Measurements from ENCODE around the gene MOGAT1. TPM values are rescaled to one million over a fixed set of nuclear protein-coding genes. Genes with fewer than 3 reads are reported as not detected.
A peak's percentile ranks its signal among the peaks of the same experiment; 100 is the strongest.

Gene MOGAT1
- not detected in 2 replicates for total RNA-seq (2012; rRNA removed)
- polyA plus RNA-seq (2012; rRNA removed): not detected in 2 replicates
- polyA plus RNA-seq (2012; cell fraction: cytosol; rRNA removed): not detected in 2 replicates
- polyA plus RNA-seq (2012; cell fraction: nucleus; rRNA removed; ENCODE audit: low replicate concordance): not detected in 2 replicates
- percentile 4 among the genes with signal in this experiment for Bru-seq, nascent RNA
- BruChase-seq, experiment 1, labeled RNA remaining after a 6-hour chase: percentile 3 among the genes with signal in this experiment
- BruChase-seq, experiment 2, labeled RNA remaining after a 2-hour chase: percentile 3 among the genes with signal in this experiment
- long read RNA-seq: 0 reads

- Histone ChIP-seq H3K4me3 (ENCODE audit: insufficient read depth, low read depth, low read length) (peak within 1 kb of the TSS; percentile 39), H3K4me1 (ENCODE audit: control insufficient read depth, insufficient read depth, low read length) (no peaks in the 10 kb centered on the region), H4K20me1 (ENCODE audit: insufficient read depth, low read length) (no peaks in the 10 kb centered on the region), H3K18ac (ENCODE audit: low read depth, low read length) (no peak within 1 kb of the TSS), H4K5ac (ENCODE audit: low read depth, low read length) (no peak within 1 kb of the TSS), H2BK15ac (ENCODE audit: low read depth, low read length) (no peak within 1 kb of the TSS), H3K56ac (ENCODE audit: extremely low read depth, insufficient read depth, low read length) (no peak within 1 kb of the TSS), H3K9me3 (ENCODE audit: control insufficient read depth, insufficient read depth, low read length) (no peaks in the 10 kb centered on the region), H3K4ac (ENCODE audit: low read depth, low read length) (no peak within 1 kb of the TSS), H2AK5ac (ENCODE audit: low read depth, low read length) (no peak within 1 kb of the TSS), H3K36me3 (ENCODE audit: control insufficient read depth, insufficient read depth, low read length) (no peaks in the 10 kb centered on the region), H3K4me2 (ENCODE audit: low read depth, low read length) (peak within 1 kb of the TSS; percentile 48), H3K9ac (ENCODE audit: low read depth, low read length) (no peak within 1 kb of the TSS), H3K27me3 (ENCODE audit: control insufficient read depth, insufficient read depth, low read length) (peaks cover 36% of the 10 kb centered on the region), H2BK20ac (ENCODE audit: low read depth, low read length) (no peak within 1 kb of the TSS), H4K8ac (ENCODE audit: low read depth in 2 of 2, low read length in 2 of 2) (no peak within 1 kb of the TSS), H4K91ac (ENCODE audit: insufficient read depth, low read depth, low read length) (no peak within 1 kb of the TSS), H2BK5ac (ENCODE audit: low read depth, low read length, poor library complexity, severe bottlenecking) (no peak within 1 kb of the TSS), H2AFZ (replicated peaks; ENCODE audit: low read length, poor library complexity) (peak within 1 kb of the TSS; percentile 88), H2BK120ac (ENCODE audit: low read depth, low read length) (no peak within 1 kb of the TSS), H3K23ac (ENCODE audit: low read depth, low read length) (peak within 1 kb of the TSS; percentile 59; the same call in 1 of the 2 replicates), H3K9me1 (ENCODE audit: insufficient read depth, low read length) (no peaks in the 10 kb centered on the region), H3K79me1 (ENCODE audit: low read depth in 1 of 2, low read length in 2 of 2) (no peaks in the 10 kb centered on the region), H2AK9ac (replicated peaks; ENCODE audit: low read depth, low read length, poor library complexity) (peak within 1 kb of the TSS; percentile 57), H3K14ac (replicated peaks; ENCODE audit: low read depth, low read length) (no peak within 1 kb of the TSS), H3K27ac (ENCODE audit: insufficient read depth, low read length) (no peak within 1 kb of the TSS)
- POLR2A ChIA-PET (ENCODE audit: unreplicated experiment): no interaction called here
- in situ Hi-C loops (cut with MboI; ENCODE audit: low sequenced_read_pairs) (no loop called here), intact Hi-C loops (cut with micrococcal nuclease) (no loop called here), dilution Hi-C loops (cut with HindIII; ENCODE audit: low sequenced_read_pairs, unreplicated experiment) (no loop called here)
- WGBS, 2 experiments (ENCODE audit: extremely low coverage in 2 of 2, insufficient read length in 1 of 2): 2% methylated on average over 37 of the region's 66 CpGs; no CpG with 5 or more reads in 1 of the 2 experiments
- DNase-seq (no peak), ATAC-seq (ENCODE audit: low read depth) (peak; percentile 87)
- CTCF ChIA-PET: interaction anchor here (0.5 kb wide), 1 partner anchor 258 kb away, joined by 3 read pairs; no protein-coding TSS in a partner anchor
- BruUV-seq (replicated peaks): no TSS peak
- no peak for TF ChIP-seq USF2 (IDR thresholded peaks at IDR 0.05; ENCODE audit: low read depth, low read length)
- no peak for TF ChIP-seq SMC3 (IDR thresholded peaks at IDR 0.05; ENCODE audit: low read depth, low read length)
- no peak for TF ChIP-seq CHD1 (IDR thresholded peaks at IDR 0.05; ENCODE audit: low read depth, low read length)
- TF ChIP-seq RCOR1 (IDR thresholded peaks at IDR 0.05; ENCODE audit: insufficient replicate concordance, low read length): no peak
- TF ChIP-seq MXI1 (IDR thresholded peaks at IDR 0.05; ENCODE audit: borderline replicate concordance, low read depth, low read length): no peak
- TF ChIP-seq MAZ (IDR thresholded peaks at IDR 0.05; ENCODE audit: borderline replicate concordance, low read depth, low read length): no peak
Observed at GRCh38 chr2:222671259-222672067, at the start of gene MOGAT1. Gene MOGAT1 (plus strand): TSS chr2:222671658. CDS start chr2:222671786, 128 bp downstream.
